A204.1 (cell line): ENCODE results near the gene EXT2.

Experiments used
- FAIRE-seq: peaks from 2 replicates; lab custom pipeline; 2012; peaks lifted over from hg19 to GRCh38; lab: Jason Lieb, UNC

Gene EXT2

GRCh38 chr11:44267750-44268613, 172.5 kb downstream of the EXT2 start:
- FAIRE-seq, result no peak

- FAIRE-seq, result no peak
Measured at GRCh38 chr11:44268614-44269080, 173.2 kb downstream of the EXT2 start.

- no peak for FAIRE-seq
Measured at GRCh38 chr11:44269369-44270351, 174.2 kb downstream of the EXT2 start.

- no peak for FAIRE-seq
Measured at GRCh38 chr11:44270403-44271273, 175.2 kb downstream of the EXT2 start.

GRCh38 chr11:44271286-44271685, 175.8 kb downstream of the EXT2 start:
- FAIRE-seq, result no peak

- no peak for FAIRE-seq
Measured at GRCh38 chr11:44274404-44274803, 178.9 kb downstream of the EXT2 start.

GRCh38 chr11:44275241-44275640, 179.8 kb downstream of the EXT2 start:
- FAIRE-seq, result no peak

- no peak for FAIRE-seq
Measured at GRCh38 chr11:44275961-44276550, 180.6 kb downstream of the EXT2 start.

- no peak for FAIRE-seq
Measured at GRCh38 chr11:44277196-44278090, 182.0 kb downstream of the EXT2 start.

- no peak for FAIRE-seq
Measured at GRCh38 chr11:44279483-44279882, 184.0 kb downstream of the EXT2 start.

- FAIRE-seq, result no peak
Measured at GRCh38 chr11:44280257-44280656, 184.8 kb downstream of the EXT2 start.

GRCh38 chr11:44281151-44281550, 185.7 kb downstream of the EXT2 start:
- no peak for FAIRE-seq

GRCh38 chr11:44282620-44283019, 187.1 kb downstream of the EXT2 start:
- no peak for FAIRE-seq

GRCh38 chr11:44285756-44286155, 190.3 kb downstream of the EXT2 start:
- FAIRE-seq, result no peak

- FAIRE-seq, result no peak
Measured at GRCh38 chr11:44286268-44286880, 190.9 kb downstream of the EXT2 start.

GRCh38 chr11:44286911-44287310, 191.4 kb downstream of the EXT2 start:
- FAIRE-seq, result no peak

- no peak for FAIRE-seq
Measured at GRCh38 chr11:44288133-44288526, 192.7 kb downstream of the EXT2 start.

- no peak for FAIRE-seq
Measured at GRCh38 chr11:44290208-44290607, 194.7 kb downstream of the EXT2 start.
